IPS-15b (cell line): ENCODE data around the gene ACVR2B.

Experiments used
- H3K27me3 ChIP-seq: one replicate; pipeline ENCODE4 v1.6.1; 2013; ENCODE audit warnings: low read length; ENCODE audit not compliant: control insufficient read depth, insufficient read depth
- H3K36me3 ChIP-seq: one replicate; pipeline ENCODE4 v1.6.1; 2013; ENCODE audit warnings: low read length; ENCODE audit not compliant: control insufficient read depth, insufficient read depth
- H3K4me1 ChIP-seq: one replicate; pipeline ENCODE4 v1.6.1; 2013; ENCODE audit warnings: mild to moderate bottlenecking, low read length; ENCODE audit not compliant: control insufficient read depth, insufficient read depth
- H3K4me3 ChIP-seq: one replicate; pipeline ENCODE4 v1.5.1; 2013; ENCODE audit warnings: low read depth, low read length
- H3K9ac ChIP-seq: one replicate; pipeline ENCODE4 v1.6.1; 2013; ENCODE audit warnings: low read depth, mild to moderate bottlenecking, low read length
- H3K9me3 ChIP-seq: one replicate; pipeline ENCODE4 v1.6.1; 2013; ENCODE audit warnings: mild to moderate bottlenecking, low read length; ENCODE audit not compliant: control insufficient read depth, insufficient read depth

Gene ACVR2B

GRCh38 chr3:38478901-38479300, 25.2 kb downstream of the ACVR2B start:
- Histone ChIP-seq H3K4me3 (no peak overlapping the region), H3K9ac (no peak overlapping the region), H3K9me3 (no peaks in the 10 kb centered on the region), H3K27me3 (no peaks in the 10 kb centered on the region), H3K36me3 (peaks cover 39% of the 10 kb centered on the region), H3K4me1 (no peaks in the 10 kb centered on the region)

GRCh38 chr3:38479431-38480092, 25.9 kb downstream of the ACVR2B start:
- Histone ChIP-seq H3K4me1 (no peaks in the 10 kb centered on the region), H3K9ac (no peak overlapping the region), H3K27me3 (no peaks in the 10 kb centered on the region), H3K36me3 (peaks cover 42% of the 10 kb centered on the region), H3K9me3 (no peaks in the 10 kb centered on the region), H3K4me3 (no peak overlapping the region)

DNA sequence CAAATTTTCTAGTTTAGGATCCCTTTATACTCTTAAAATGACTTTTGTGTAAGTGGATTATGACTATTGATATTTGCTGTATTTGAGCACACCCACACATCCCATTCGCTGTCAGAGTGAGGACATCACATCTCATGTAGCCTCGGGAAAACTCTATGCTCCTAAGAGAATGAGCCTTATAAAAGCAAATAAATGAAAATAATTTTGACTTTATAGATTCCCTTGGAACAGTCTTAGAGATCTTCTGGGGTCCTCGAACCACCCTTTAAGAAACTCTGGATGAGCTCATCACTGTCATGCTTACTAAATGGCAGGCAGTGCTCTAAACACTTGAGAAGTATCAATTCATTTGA, 26.4 kb downstream of the ACVR2B start:
- H3K4me3 ChIP-seq = no peak overlapping the region
- H3K9me3 ChIP-seq = no peaks in the 10 kb centered on the region

DNA sequence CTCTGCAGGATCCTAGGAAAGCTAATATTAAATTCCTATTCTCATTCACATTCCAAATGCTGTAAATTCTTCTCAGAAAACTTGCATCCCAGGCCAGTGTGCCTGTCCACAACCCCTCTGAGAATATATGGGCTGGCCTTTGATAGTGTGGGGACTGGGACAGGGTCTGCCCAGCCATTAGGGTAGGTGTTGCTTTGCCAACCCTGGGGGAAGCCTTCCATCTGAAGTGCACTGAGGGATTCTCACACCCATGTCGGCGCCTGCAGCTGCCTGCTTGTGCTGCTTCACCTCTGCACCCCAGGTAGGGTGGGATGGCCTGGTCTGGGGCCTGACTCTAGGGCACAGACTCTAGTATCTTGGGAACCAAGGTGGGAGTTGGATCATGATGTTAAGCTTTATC, 27.2 kb downstream of the ACVR2B start:
- H3K4me1 ChIP-seq = no peaks in the 10 kb centered on the region
- no peak overlapping the region for H3K4me3 ChIP-seq
- no peaks in the 10 kb centered on the region for H3K27me3 ChIP-seq
- H3K9me3 ChIP-seq = no peaks in the 10 kb centered on the region
- H3K36me3 ChIP-seq = peaks cover 42% of the 10 kb centered on the region
- H3K9ac ChIP-seq = no peak overlapping the region

More for the DNA sequence above, 26.4 kb downstream of the ACVR2B start:
- Histone ChIP-seq H3K9ac (no peak overlapping the region), H3K36me3 (peaks cover 42% of the 10 kb centered on the region), H3K27me3 (no peaks in the 10 kb centered on the region), H3K4me1 (no peaks in the 10 kb centered on the region)

DNA sequence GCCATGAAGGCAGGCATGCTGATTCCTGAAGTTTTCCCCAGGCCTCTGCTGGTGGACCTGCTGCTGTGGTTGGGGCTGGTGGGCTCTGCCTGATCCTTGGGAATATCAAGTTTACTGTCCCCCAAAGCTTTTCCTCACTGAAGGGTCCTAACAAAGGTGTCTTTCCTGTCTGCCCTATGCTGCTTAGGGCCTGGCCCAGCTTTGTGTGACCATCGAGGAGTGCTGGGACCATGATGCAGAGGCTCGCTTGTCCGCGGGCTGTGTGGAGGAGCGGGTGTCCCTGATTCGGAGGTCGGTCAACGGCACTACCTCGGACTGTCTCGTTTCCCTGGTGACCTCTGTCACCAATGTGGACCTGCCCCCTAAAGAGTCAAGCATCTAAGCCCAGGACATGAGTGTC, 29.3 kb downstream of the ACVR2B start:
- H3K4me1 ChIP-seq = no peaks in the 10 kb centered on the region
- H3K27me3 ChIP-seq = no peaks in the 10 kb centered on the region
- H3K36me3 ChIP-seq = peaks cover 40% of the 10 kb centered on the region
- no peak overlapping the region for H3K4me3 ChIP-seq
- H3K9me3 ChIP-seq = no peaks in the 10 kb centered on the region
- no peak overlapping the region for H3K9ac ChIP-seq

- Histone ChIP-seq H3K36me3 (peaks cover 11% of the 10 kb centered on the region), H3K4me1 (no peaks in the 10 kb centered on the region)
Measured at GRCh38 chr3:38487323-38487722, 33.6 kb downstream of the ACVR2B start.

GRCh38 chr3:38488949-38489348, 35.3 kb downstream of the ACVR2B start:
- no peak overlapping the region for H3K4me3 ChIP-seq
- no peaks in the 10 kb centered on the region for H3K27me3 ChIP-seq
- H3K36me3 ChIP-seq = peaks cover 3% of the 10 kb centered on the region
- no peaks in the 10 kb centered on the region for H3K4me1 ChIP-seq
- H3K9ac ChIP-seq = no peak overlapping the region
- no peaks in the 10 kb centered on the region for H3K9me3 ChIP-seq

More at GRCh38 chr3:38487323-38487722, 33.6 kb downstream of the ACVR2B start:
- no peak overlapping the region for H3K9ac ChIP-seq
- H3K9me3 ChIP-seq = no peaks in the 10 kb centered on the region
- no peak overlapping the region for H3K4me3 ChIP-seq
- no peaks in the 10 kb centered on the region for H3K27me3 ChIP-seq

GRCh38 chr3:38489766-38490165, 36.1 kb downstream of the ACVR2B start:
- Histone ChIP-seq H3K36me3 (no peaks in the 10 kb centered on the region), H3K9me3 (no peaks in the 10 kb centered on the region), H3K27me3 (no peaks in the 10 kb centered on the region), H3K4me1 (no peaks in the 10 kb centered on the region), H3K9ac (no peak overlapping the region), H3K4me3 (no peak overlapping the region)

GRCh38 chr3:38490281-38491030, 36.8 kb downstream of the ACVR2B start:
- Histone ChIP-seq H3K4me3 (no peak overlapping the region), H3K27me3 (no peaks in the 10 kb centered on the region), H3K4me1 (no peaks in the 10 kb centered on the region), H3K9ac (no peak overlapping the region), H3K9me3 (no peaks in the 10 kb centered on the region), H3K36me3 (no peaks in the 10 kb centered on the region)

DNA sequence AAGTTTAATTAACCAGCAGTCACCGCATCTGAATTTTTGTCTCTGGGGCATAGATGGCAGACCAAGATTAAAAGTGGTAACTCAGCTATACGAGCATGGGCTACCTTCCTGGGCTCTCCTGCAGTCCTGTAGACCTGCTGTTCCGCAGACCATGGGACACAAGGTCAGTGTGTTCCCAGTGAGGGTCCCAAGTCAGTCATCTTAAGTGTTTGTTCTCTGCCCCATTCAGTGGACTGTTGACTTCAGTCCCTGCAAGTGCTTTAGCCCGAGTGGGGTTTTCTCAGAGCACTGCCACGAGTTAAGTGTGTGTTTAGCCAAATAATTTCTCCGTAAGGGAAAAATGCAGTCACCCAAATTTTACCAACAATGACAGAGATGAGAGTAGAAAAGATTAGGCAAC, 37.5 kb downstream of the ACVR2B start:
- Histone ChIP-seq H3K4me3 (no peak overlapping the region), H3K27me3 (no peaks in the 10 kb centered on the region), H3K9ac (no peak overlapping the region), H3K36me3 (no peaks in the 10 kb centered on the region), H3K4me1 (no peaks in the 10 kb centered on the region), H3K9me3 (no peaks in the 10 kb centered on the region)

DNA sequence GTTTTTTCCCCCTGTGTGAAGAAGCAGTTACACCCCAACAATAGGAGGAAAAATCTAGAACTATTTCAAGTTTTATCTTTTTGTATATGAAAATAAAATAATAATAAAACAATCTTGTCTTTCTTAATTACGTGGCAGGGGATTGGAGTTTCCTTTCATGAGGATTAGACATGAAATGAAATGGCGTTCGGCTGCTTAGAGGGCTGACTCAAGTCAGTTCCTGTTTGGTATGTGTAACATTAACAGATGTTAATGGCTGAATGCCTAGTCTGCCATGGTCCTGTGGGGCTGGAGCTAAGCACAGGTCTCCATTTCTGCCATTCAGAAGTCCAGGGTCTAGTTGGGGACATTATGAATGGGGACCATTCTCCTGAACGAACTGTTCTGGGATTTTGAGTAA, 39.3 kb downstream of the ACVR2B start:
- Histone ChIP-seq H3K4me3 (no peak overlapping the region), H3K27me3 (no peaks in the 10 kb centered on the region), H3K36me3 (no peaks in the 10 kb centered on the region), H3K9ac (no peak overlapping the region), H3K4me1 (no peaks in the 10 kb centered on the region), H3K9me3 (no peaks in the 10 kb centered on the region)
